Measurements from ENCODE around the gene SAMM50. TPM values are rescaled to one million over a fixed set of nuclear protein-coding genes. Genes with fewer than 3 reads are reported as not detected.

SAMM50 gene
- total RNA-seq, 1 experiment from 2014 or later: 40.8 TPM

- TF ChIP-seq REST (IDR thresholded peaks at IDR 0.05; ENCODE audit: low read depth) (no peak), JUND (IDR thresholded peaks at IDR 0.05) (no peak), CTCF (IDR thresholded peaks at IDR 0.05 in 2 of 3, conservative IDR thresholded peaks at IDR 0.05 in 1 of 3; ENCODE audit: borderline replicate concordance in 1 of 3, insufficient read depth in 1 of 3, low read depth in 2 of 3, low read length in 2 of 3) (no peak), EGR1 (IDR thresholded peaks at IDR 0.05; ENCODE audit: low read depth) (no peak)
Measured at GRCh38 chr22:43991316-43992020, 36.2 kb downstream of the SAMM50 start (continued).

GRCh38 chr22:43992331-43992821 is 37.1 kb downstream of the SAMM50 start:
- peaks cover 24 to 28% of the 10 kb centered on the region in 2 experiments; a peak in 3 of 4 replicates for H3K36me3 ChIP-seq (ENCODE audit: control insufficient read depth in 1 of 2, insufficient read depth in 2 of 2, low read length in 2 of 2)
- POLR2A ChIA-PET: interaction anchor here (0.6 to 2.1 kb wide), 2 partner anchors 93 to 750 kb away, joined by 6 to 9 read pairs; no protein-coding TSS in a partner anchor
- intact Hi-C loops (cut with micrococcal nuclease): no loop called here
- no peak overlapping the region for H3K9ac ChIP-seq (ENCODE audit: low read length)
- no peaks in the 10 kb centered on the region for H3K9me2 ChIP-seq (ENCODE audit: insufficient read depth)
- H4K20me1 ChIP-seq (ENCODE audit: insufficient read depth): no peaks in the 10 kb centered on the region
- ATAC-seq (no peak), DNase-seq (ENCODE audit: low read depth, low spot score) (no peak)
- no peaks in the 10 kb centered on the region for H3K27me3 ChIP-seq (ENCODE audit: insufficient read depth, low read length)
- CTCF ChIA-PET: interaction anchor here (0.6 to 4.0 kb wide), 5 partner anchors 17 to 633 kb away, joined by 3 to 84 read pairs (median 5); no protein-coding TSS in a partner anchor
- no TSS peak for BruUV-seq (replicated peaks)
- H2AFZ ChIP-seq (ENCODE audit: low read depth, low read length, poor library complexity, severe bottlenecking): no peak overlapping the region
- H3K4me1 ChIP-seq (ENCODE audit: control insufficient read depth in 1 of 2, insufficient read depth in 2 of 2, low read length in 2 of 2): no peaks in the 10 kb centered on the region
- RAD21 ChIA-PET (ENCODE audit: low non-redundant PET in 1 of 2, low total read pairs in 2 of 2, uncharacterized antibody in 2 of 2, unreplicated experiment in 2 of 2): interaction anchor here in 1 of 2 experiments (1.2 kb wide), 1 partner anchor 632 kb away, joined by 4 read pairs; no protein-coding TSS in a partner anchor
- no peaks in the 10 kb centered on the region for H3K79me2 ChIP-seq (ENCODE audit: insufficient read depth, low read length)
- H3K27ac ChIP-seq (ENCODE audit: low read depth, low read length): no peak overlapping the region
- H3K4me3 ChIP-seq (replicated peaks in 1 of 2; ENCODE audit: low read depth in 1 of 2, low read length in 2 of 2): no peak overlapping the region
- no peaks in the 10 kb centered on the region for H3K9me3 ChIP-seq (ENCODE audit: control insufficient read depth in 1 of 2, insufficient read depth in 1 of 2, low read depth in 1 of 2, low read length in 2 of 2)
- H3K4me2 ChIP-seq (ENCODE audit: low read length): no peak overlapping the region
- no peak for TF ChIP-seq JUND (IDR thresholded peaks at IDR 0.05)
- TF ChIP-seq REST (IDR thresholded peaks at IDR 0.05; ENCODE audit: low read depth): no peak
- TF ChIP-seq SRF (IDR thresholded peaks at IDR 0.05; ENCODE audit: low read depth): no peak
- TF ChIP-seq EGR1 (IDR thresholded peaks at IDR 0.05; ENCODE audit: low read depth): no peak
- no peak for TF ChIP-seq FOSL1 (IDR thresholded peaks at IDR 0.05; ENCODE audit: low read depth)
- TF ChIP-seq SP1 (IDR thresholded peaks at IDR 0.05; ENCODE audit: low read depth): no peak
- TF ChIP-seq ZFX (IDR thresholded peaks at IDR 0.05): no peak
- no peak for TF ChIP-seq RAD21 (IDR thresholded peaks at IDR 0.05; ENCODE audit: low read depth)
- TF ChIP-seq ELF1 (IDR thresholded peaks at IDR 0.05; ENCODE audit: borderline replicate concordance, low read depth): no peak
- TF ChIP-seq ZBTB33 (IDR thresholded peaks at IDR 0.05; ENCODE audit: extremely low read depth, insufficient replicate concordance, low read length): no peak
